Skeletal muscle tissue (tissue), 4 donors: ENCODE data around the gene ABAT. TPM values are rescaled to one million over a fixed set of nuclear protein-coding genes. Genes with fewer than 3 reads are reported as not detected.

Experiments
- H3K27ac ChIP-seq: one replicate; pipeline ENCODE4 v1.7.0; 2013; ENCODE audit warnings: mild to moderate bottlenecking, low read depth, low read length, inconsistent platforms
- H3K27me3 ChIP-seq, 3 donors: one replicate each; pipeline ENCODE4 v1.7.0; 2013; ENCODE audit warnings: low read length in 3 of 3; ENCODE audit not compliant: control insufficient read depth in 3 of 3, insufficient read depth in 3 of 3
- H3K36me3 ChIP-seq, 3 donors: one replicate each; pipeline ENCODE4 v1.7.0; 2013; ENCODE audit warnings: low read length in 3 of 3; ENCODE audit not compliant: control insufficient read depth in 3 of 3, insufficient read depth in 3 of 3
- H3K4me1 ChIP-seq, 3 donors: one replicate each; pipeline ENCODE4 v1.7.0; 2013; ENCODE audit warnings: low read length in 3 of 3, mild to moderate bottlenecking in 3 of 3; ENCODE audit not compliant: control insufficient read depth in 3 of 3, insufficient read depth in 3 of 3
- H3K4me3 ChIP-seq, 3 donors: one replicate each; pipeline ENCODE4 v1.7.0; 2013; ENCODE audit warnings: low read length in 3 of 3
- H3K9ac ChIP-seq, 3 donors: one replicate each; pipeline ENCODE4 v1.7.0; 2013; ENCODE audit warnings: low read length in 3 of 3, mild to moderate bottlenecking in 3 of 3, moderate library complexity in 2 of 3, low read depth in 1 of 3
- H3K9me3 ChIP-seq, 3 donors: one replicate each; pipeline ENCODE4 v1.7.0; 2013; ENCODE audit warnings: low read length in 3 of 3; ENCODE audit not compliant: control insufficient read depth in 3 of 3
- total RNA-seq: library from RNA; depleted of rRNA; stranded (reverse); fragments of >200 nt; gene quantifications from one replicate; pipeline ENCODE4 v1.2.3, GENCODE V29; 2014
- donor health status: Osteomylitis.

The ABAT gene
- total RNA-seq, 1 donor from 2014 or later, result 13.6 TPM

DNA sequence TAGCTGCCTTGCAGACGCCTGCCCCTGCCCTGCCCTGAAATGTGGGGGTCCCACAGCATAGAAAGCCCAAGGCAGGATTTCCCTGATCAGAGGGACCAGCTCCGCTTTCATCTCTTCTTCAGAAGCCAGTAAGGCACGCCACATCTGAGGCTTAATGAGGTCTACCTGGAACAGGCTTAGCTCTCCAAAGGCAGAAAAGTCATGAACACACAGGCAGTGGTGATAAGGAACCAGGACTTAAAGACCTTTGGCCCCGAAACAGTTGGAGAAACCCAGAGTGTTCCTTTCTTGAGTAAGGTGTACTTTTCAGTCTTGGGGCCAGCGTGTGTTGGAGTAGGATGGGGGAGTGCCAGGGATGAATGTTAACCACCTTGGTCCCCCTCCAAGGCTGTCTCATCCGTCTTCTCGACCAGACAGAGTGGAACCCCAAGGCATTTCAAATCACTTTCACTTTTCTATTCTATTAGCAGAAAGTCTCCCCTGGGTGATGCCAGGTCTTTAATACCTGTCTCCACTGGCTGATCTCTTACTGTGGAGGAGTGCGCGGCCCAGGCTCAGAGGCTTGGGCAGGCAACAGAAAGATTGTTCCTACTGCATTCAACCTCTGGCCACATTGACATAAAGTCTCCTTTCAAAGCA, 79.1 kb downstream of the ABAT start:
- Histone ChIP-seq H3K4me3 (no peak overlapping the region), H3K27me3 (no peaks in the 10 kb centered on the region), H3K4me1 (no peaks in the 10 kb centered on the region), H3K9ac (no peak overlapping the region), H3K9me3 (no peaks in the 10 kb centered on the region), H3K27ac (no peak overlapping the region), H3K36me3 (peaks cover 3 to 6% (median 5%) of the 10 kb centered on the region in 3 donors)

- no peaks in the 10 kb centered on the region for H3K4me1 ChIP-seq
- no peak overlapping the region for H3K4me3 ChIP-seq
- H3K36me3 ChIP-seq, result peaks cover 3 to 5% (median 3%) of the 10 kb centered on the region in 3 donors
- H3K27ac ChIP-seq, result no peak overlapping the region
- no peaks in the 10 kb centered on the region for H3K27me3 ChIP-seq
- H3K9ac ChIP-seq, result no peak overlapping the region
- H3K9me3 ChIP-seq, result no peaks in the 10 kb centered on the region
Measured at GRCh38 chr16:8756755-8757154, 82.3 kb downstream of the ABAT start.

DNA sequence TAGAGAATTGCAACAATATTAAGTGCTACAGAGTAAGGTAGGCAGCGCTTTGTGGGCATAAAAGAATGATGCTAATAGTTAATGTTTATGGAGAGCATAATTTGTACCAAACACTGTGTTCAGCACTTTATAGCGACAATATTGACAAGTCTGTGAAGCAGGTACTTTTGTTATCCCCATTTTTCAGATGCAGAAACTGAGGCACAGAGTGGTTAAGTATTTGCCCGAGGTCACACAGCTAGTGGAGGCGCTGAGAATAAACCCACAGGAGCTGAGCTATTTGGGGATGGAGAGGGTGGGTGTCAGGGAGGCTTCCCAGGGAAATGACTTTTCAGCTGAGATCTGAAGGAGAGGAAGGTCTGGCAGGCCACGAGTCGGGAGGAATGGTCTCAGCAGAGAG, 83.6 kb downstream of the ABAT start:
- Histone ChIP-seq H3K9me3 (no peaks in the 10 kb centered on the region), H3K9ac (no peak overlapping the region), H3K27ac (no peak overlapping the region)

DNA sequence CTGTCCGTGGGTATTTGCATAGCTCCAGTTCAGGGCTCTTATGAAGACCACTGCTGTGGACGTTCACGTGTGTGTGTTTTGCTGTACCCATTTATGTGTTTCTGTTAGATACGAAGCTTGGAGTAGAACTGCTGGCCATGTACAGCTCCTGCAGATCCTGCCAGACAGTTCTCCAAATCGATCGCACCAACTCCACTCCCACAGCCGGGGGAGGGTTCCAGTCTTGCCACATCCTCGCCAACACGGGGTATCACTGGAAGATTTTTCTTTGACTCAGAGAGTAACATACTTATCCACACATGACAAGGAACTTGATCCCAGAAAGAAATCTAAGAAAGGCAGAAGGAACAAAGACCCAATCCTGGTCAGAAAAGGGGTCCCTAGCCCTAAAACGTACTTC, 85.6 kb downstream of the ABAT start:
- Histone ChIP-seq H3K27ac (no peak overlapping the region), H3K9ac (no peak overlapping the region), H3K9me3 (no peaks in the 10 kb centered on the region), H3K4me3 (no peak overlapping the region), H3K27me3 (no peaks in the 10 kb centered on the region), H3K36me3 (peaks cover 0 to 5% (median 3%) of the 10 kb centered on the region in 3 donors), H3K4me1 (no peaks in the 10 kb centered on the region)

More for the DNA sequence above, 83.6 kb downstream of the ABAT start:
- Histone ChIP-seq H3K4me1 (no peaks in the 10 kb centered on the region), H3K4me3 (no peak overlapping the region), H3K27me3 (no peaks in the 10 kb centered on the region), H3K36me3 (peaks cover 3 to 5% (median 3%) of the 10 kb centered on the region in 3 donors)

DNA sequence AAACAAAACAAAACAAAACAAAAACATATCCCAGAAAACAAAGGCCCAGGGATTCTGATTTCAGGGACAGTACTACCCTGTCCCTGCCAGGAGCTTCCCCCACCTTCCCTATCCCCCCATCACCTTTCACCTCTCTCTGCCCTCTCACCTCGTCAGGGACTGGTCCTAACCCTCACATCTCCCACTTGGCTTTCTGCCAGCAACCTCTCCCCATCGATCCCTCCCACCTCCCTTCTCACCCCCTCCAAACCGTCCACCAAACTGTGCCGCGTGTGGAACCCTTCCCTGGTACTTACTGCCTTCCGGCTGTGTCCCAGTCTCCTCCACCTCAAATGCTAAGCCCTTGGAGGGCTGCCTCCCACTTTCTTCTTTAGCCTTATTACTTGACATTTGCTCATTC, 86.7 kb downstream of the ABAT start:
- H3K36me3 ChIP-seq, result peaks cover 0 to 7% (median 3%) of the 10 kb centered on the region in 3 donors
- no peak overlapping the region for H3K4me3 ChIP-seq
- no peaks in the 10 kb centered on the region for H3K9me3 ChIP-seq
- no peaks in the 10 kb centered on the region for H3K27me3 ChIP-seq
- no peak overlapping the region for H3K27ac ChIP-seq
- H3K4me1 ChIP-seq, result no peaks in the 10 kb centered on the region
- H3K9ac ChIP-seq, result no peak overlapping the region

DNA sequence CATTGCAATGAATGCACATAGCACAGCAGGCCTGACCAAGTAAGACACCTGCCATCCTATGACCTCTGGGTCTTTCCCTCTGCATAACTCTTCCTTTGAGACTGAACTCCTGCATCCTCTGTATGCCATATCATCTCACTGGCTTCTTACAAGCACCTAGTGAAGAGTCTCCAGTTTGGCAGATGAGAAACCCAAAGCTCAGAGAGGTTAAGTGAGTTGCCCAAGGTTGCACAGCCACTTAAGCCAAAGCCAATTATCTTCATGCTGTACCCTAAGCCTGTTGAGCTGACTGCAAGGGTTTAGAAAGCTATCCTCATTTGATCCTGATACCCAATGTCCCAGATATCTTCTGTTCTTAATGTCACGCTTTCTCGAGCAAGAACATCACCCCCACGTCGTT, 87.8 kb downstream of the ABAT start:
- Histone ChIP-seq H3K9ac (no peak overlapping the region), H3K36me3 (peaks cover 0 to 3% (median 3%) of the 10 kb centered on the region in 3 donors), H3K27ac (no peak overlapping the region), H3K27me3 (no peaks in the 10 kb centered on the region), H3K9me3 (no peaks in the 10 kb centered on the region), H3K4me1 (no peaks in the 10 kb centered on the region), H3K4me3 (no peak overlapping the region)

- peaks cover 0 to 3% (median 0%) of the 10 kb centered on the region in 3 donors for H3K36me3 ChIP-seq
Measured at GRCh38 chr16:8763083-8763482, 88.7 kb downstream of the ABAT start.

GRCh38 chr16:8763899-8764298, 89.5 kb downstream of the ABAT start:
- H3K9ac ChIP-seq, result no peak overlapping the region
- no peaks in the 10 kb centered on the region for H3K4me1 ChIP-seq
- H3K27me3 ChIP-seq, result no peaks in the 10 kb centered on the region
- H3K9me3 ChIP-seq, result no peaks in the 10 kb centered on the region
- no peak overlapping the region for H3K4me3 ChIP-seq
- H3K27ac ChIP-seq, result no peak overlapping the region
- peaks cover 0 to 7% (median 0%) of the 10 kb centered on the region in 3 donors for H3K36me3 ChIP-seq

More at GRCh38 chr16:8763083-8763482, 88.7 kb downstream of the ABAT start:
- Histone ChIP-seq H3K4me1 (no peaks in the 10 kb centered on the region), H3K27ac (no peak overlapping the region), H3K4me3 (no peak overlapping the region), H3K9me3 (no peaks in the 10 kb centered on the region), H3K27me3 (no peaks in the 10 kb centered on the region), H3K9ac (no peak overlapping the region)

- no peaks in the 10 kb centered on the region for H3K27me3 ChIP-seq
- no peak overlapping the region for H3K27ac ChIP-seq
- no peak overlapping the region for H3K9ac ChIP-seq
- no peak overlapping the region for H3K4me3 ChIP-seq
- peaks cover 0 to 7% (median 0%) of the 10 kb centered on the region in 3 donors for H3K36me3 ChIP-seq
- no peaks in the 10 kb centered on the region for H3K9me3 ChIP-seq
- H3K4me1 ChIP-seq, result no peaks in the 10 kb centered on the region
Measured at GRCh38 chr16:8764525-8765250, 90.3 kb downstream of the ABAT start.

DNA sequence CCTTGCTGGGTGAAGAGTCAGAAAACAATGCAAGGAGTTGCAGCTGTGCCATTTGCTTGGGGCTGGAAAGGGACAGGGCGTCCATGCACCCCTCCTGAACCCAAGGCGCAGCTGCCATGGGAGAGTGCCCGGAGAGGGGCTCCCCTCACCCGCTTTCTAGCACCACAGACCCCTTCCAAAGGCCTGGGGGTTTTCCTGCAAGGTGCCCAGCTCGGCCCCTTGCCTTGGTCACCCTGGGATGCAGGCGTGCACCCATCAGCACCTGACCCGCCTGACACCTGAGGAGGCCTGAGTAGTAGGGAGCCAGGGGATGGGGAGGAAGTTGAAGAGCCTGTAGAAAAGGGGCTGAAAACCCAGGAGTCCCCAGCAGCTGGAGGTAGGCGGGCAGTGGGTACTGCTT, 92.8 kb downstream of the ABAT start:
- H3K27ac ChIP-seq, result no peak overlapping the region
- H3K4me3 ChIP-seq, result no peak overlapping the region
- no peaks in the 10 kb centered on the region for H3K27me3 ChIP-seq
- H3K36me3 ChIP-seq, result peaks cover 0 to 7% (median 0%) of the 10 kb centered on the region in 3 donors
- H3K9me3 ChIP-seq, result no peaks in the 10 kb centered on the region
- no peaks in the 10 kb centered on the region for H3K4me1 ChIP-seq
- H3K9ac ChIP-seq, result no peak overlapping the region
